Adipocyte (in vitro differentiated cells): ENCODE measurements around the gene SOAT1.

Experiments
- DNase-seq: peaks from one replicate; pipeline ENCODE4 v3.0.0-alpha.2; 2015; ENCODE audit warnings: low read depth
- H3K27me3 ChIP-seq: replicated peaks from 2 replicates; pipeline ENCODE4 v1.7.0; 2013; ENCODE audit warnings: mild to moderate bottlenecking, low read length, moderate library complexity; ENCODE audit not compliant: control insufficient read depth, insufficient read depth
- H3K36me3 ChIP-seq: 2 replicates; pipeline ENCODE4 v1.7.0; 2013; ENCODE audit warnings: low read length, mild to moderate bottlenecking, moderate library complexity; ENCODE audit not compliant: control insufficient read depth, insufficient read depth, severe bottlenecking
- H3K4me1 ChIP-seq: 2 replicates; pipeline ENCODE4 v1.7.0; 2013; ENCODE audit warnings: mild to moderate bottlenecking, low read length, moderate library complexity; ENCODE audit not compliant: control insufficient read depth, insufficient read depth
- H3K4me3 ChIP-seq: 2 replicates; pipeline ENCODE4 v1.7.0; 2013; ENCODE audit warnings: mild to moderate bottlenecking, low read length, moderate library complexity
- H3K9ac ChIP-seq: 2 replicates; pipeline ENCODE4 v1.7.0; 2013; ENCODE audit warnings: mild to moderate bottlenecking, low read length, moderate library complexity
- H3K9me3 ChIP-seq: 2 replicates; pipeline ENCODE4 v1.7.0; 2013; ENCODE audit warnings: mild to moderate bottlenecking, low read length, moderate library complexity; ENCODE audit not compliant: control insufficient read depth

Gene SOAT1

DNA sequence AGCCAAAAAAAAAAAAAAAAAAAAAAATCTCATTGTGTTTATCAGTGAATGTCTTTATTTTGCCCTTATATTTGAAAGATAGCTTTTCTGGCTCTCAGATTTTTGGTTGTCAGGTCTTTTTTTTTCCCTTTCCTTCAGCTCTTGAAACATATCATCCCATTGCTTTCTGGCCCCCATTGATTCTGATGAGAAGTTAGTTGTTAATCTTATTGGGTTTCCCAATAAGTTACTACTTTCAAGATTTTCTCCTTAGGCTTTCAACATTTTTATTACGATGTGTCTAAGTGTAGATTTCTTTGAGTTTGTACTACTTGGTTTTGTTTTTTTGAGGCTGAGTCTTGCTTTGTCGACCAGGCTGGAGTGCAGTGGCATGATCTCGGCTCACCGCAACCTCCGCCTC lies 14.7 kb upstream of the SOAT1 start:
- no peak for DNase-seq

DNA sequence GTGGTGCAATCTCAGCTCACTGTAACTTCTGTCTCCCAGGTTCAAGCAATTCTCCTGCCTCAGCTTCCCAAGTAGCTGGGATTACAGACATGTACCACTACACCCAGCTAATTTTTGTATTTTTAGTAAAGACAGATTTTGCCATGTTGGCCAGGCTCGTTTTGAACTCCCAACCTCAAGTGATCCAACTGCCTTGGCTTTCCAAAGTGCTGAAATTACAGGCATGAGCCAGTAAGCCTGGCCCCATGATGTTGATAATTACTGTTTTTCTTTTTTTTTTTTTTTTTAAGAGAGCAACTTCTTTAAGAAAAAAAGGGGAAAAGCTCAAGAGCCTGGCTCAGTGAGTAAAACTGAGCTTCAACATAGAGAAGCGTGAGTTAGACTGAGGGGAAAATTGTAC lies 9.6 kb upstream of the SOAT1 start:
- DNase-seq, result no peak
- no peak overlapping the region for H3K4me3 ChIP-seq
- H3K27me3 ChIP-seq, result no peaks in the 10 kb centered on the region
- H3K9me3 ChIP-seq, result peaks cover 5% of the 10 kb centered on the region
- H3K4me1 ChIP-seq, result peaks cover 3% of the 10 kb centered on the region
- no peaks in the 10 kb centered on the region for H3K36me3 ChIP-seq
- H3K9ac ChIP-seq, result no peak overlapping the region

More for the DNA sequence above, 14.7 kb upstream of the SOAT1 start:
- Histone ChIP-seq H3K36me3 (no peaks in the 10 kb centered on the region), H3K9ac (no peak overlapping the region), H3K9me3 (peaks cover 7% of the 10 kb centered on the region), H3K4me1 (no peaks in the 10 kb centered on the region), H3K4me3 (no peak overlapping the region), H3K27me3 (no peaks in the 10 kb centered on the region)

DNA sequence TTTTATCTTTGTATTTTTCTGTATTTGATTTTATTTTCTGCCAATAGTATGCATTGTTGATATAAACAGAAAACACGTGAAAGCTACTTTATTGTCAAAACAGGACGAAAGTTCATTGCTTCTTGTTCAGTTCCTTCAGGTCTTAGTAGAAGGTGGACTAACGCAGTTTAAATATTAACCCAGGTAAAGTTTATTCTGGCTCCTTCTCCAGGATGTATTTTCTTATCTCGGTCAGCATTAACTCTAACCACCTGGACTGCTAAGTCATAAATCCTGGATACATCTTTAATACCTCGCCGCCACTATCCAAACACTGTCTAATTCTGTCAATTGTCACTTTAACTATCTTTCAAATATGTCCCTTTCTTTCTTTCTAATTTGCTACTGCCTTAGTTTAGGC lies 5.7 kb upstream of the SOAT1 start:
- no peak for DNase-seq
- no peaks in the 10 kb centered on the region for H3K27me3 ChIP-seq
- no peaks in the 10 kb centered on the region for H3K36me3 ChIP-seq
- no peak overlapping the region for H3K4me3 ChIP-seq
- H3K4me1 ChIP-seq, result peaks cover 4% of the 10 kb centered on the region
- H3K9ac ChIP-seq, result no peak overlapping the region
- H3K9me3 ChIP-seq, result no peaks in the 10 kb centered on the region

DNA sequence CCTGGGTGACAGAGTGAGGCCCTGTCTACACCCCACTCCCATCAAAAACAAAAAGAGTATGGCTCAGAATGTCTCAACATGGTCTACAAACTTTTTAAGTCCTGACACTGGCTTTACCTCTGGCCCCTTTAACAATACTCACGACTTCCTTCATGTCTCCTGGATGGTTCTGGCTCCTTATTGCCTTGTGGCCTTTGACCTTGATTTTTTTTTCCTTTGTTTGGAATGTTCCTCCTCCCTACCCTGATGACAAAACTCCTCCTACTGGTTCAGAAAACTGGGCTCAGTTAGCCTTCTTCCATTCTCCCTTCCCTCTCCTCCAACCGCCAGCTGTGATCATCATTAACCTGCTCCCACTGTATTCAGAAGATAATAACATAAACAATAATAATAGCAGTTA lies 4.6 kb upstream of the SOAT1 start:
- Histone ChIP-seq H3K9ac (no peak overlapping the region), H3K36me3 (no peaks in the 10 kb centered on the region), H3K4me1 (peaks cover 8% of the 10 kb centered on the region), H3K4me3 (no peak overlapping the region), H3K27me3 (no peaks in the 10 kb centered on the region), H3K9me3 (no peaks in the 10 kb centered on the region)
- no peak for DNase-seq

DNA sequence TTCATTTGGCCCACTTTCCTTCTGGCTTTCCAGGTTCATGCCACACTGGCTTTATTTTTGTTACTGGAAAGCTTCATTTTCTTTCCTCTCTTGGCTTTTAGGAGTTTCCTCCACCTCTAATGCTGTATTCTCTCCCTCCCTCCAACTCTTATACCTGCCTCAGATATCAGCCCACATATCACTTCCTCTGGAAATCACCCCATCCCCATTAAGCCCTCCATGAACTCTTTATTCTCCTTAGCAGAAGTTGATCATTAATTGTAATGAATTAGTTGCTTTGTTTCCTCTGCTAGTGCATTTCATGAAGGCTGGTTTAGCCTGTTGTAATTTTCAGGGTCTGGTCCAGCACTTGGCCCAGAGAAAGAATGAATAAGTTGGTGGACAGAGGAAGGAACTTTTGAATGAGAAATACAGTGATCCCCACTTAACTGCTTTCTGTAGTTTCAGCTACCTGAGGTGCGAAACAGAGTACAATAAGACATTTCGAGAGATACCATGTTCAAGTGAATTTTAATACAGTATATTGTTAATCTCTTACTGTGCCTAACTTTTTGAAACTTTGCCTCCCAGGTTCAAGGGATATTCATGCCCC lies 1.7 kb downstream of the SOAT1 start:
- Histone ChIP-seq H3K9me3 (no peaks in the 10 kb centered on the region), H3K4me1 (peaks cover 30% of the 10 kb centered on the region), H3K4me3 (peak overlapping the region; percentile 90), H3K27me3 (no peaks in the 10 kb centered on the region), H3K36me3 (peaks cover 5% of the 10 kb centered on the region), H3K9ac (peak overlapping the region; percentile 94)
- DNase-seq, result no peak

DNA sequence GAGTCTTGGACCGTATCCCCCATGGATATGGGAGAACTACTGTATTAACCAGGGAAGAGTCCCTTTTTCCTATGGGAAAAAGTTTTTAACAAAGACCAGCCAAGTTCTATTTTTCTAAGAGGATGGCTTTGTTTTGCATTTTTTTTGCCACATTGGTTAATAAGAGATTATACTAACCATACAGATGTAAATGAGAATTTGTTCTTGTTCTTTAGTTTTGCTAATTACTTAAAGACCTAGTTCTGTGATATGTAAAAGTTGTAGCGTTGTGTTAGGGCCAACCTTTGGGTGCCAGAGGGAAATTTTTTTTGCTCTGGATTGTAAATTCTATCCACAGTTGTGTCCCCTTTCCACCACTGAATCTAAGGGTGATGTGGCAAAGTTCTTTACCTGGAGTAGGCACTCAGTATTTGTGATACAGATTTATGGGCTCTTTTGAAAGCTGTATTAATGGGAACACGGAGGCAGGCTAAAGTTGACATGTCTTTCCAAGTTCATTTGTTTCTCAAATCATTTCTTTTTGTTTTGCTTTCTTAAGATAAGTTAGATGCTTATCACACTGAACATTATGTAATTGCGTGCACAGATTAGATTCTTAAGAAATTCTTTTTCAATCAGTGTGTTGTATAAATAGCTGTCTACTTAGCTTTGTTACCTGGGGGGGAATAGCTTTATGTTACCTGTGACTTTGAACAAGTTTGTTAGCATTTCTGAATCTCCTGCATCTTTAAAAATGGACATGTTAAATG lies 2.9 kb downstream of the SOAT1 start:
- Histone ChIP-seq H3K9ac (no peak overlapping the region), H3K27me3 (no peaks in the 10 kb centered on the region), H3K4me1 (peaks cover 33% of the 10 kb centered on the region), H3K36me3 (peaks cover 5% of the 10 kb centered on the region), H3K4me3 (peak overlapping the region; percentile 41), H3K9me3 (no peaks in the 10 kb centered on the region)
- no peak for DNase-seq

DNA sequence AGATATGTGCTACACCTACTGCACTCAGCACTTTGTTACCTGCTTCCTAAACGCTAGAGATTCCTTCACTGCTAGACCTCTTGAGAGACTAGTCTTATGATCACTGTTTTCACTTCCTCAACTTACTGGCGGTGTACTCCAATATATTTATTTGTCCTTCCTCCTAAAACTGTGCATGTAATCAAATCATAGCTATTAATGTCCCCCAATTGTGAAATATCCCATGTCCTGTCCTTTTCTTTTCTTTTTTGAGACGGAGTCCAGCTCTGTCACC lies 3.4 kb downstream of the SOAT1 start:
- Histone ChIP-seq H3K4me3 (no peak overlapping the region), H3K36me3 (peaks cover 8% of the 10 kb centered on the region), H3K4me1 (peaks cover 33% of the 10 kb centered on the region), H3K27me3 (no peaks in the 10 kb centered on the region), H3K9me3 (no peaks in the 10 kb centered on the region), H3K9ac (no peak overlapping the region)
- no peak for DNase-seq

DNA sequence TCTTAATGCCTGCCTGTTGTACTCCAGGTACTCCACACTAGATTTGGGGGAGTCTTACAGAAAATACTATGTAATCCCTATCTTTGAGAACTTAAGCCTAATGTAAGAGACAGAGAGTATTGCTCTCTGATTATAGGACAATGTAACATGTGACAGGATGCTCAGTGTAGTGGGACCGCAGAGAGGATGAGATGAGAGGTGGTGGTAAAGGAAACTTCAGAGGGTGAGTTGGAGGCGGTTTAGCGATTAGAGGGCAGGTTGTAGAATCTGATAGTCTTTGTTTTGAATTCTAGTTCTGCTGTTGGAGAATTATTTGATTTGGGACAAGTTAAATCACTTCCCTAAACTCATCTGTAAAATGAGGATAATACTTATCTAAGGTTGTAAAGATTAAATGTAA lies 5.4 kb downstream of the SOAT1 start:
- DNase-seq, result no peak

DNA sequence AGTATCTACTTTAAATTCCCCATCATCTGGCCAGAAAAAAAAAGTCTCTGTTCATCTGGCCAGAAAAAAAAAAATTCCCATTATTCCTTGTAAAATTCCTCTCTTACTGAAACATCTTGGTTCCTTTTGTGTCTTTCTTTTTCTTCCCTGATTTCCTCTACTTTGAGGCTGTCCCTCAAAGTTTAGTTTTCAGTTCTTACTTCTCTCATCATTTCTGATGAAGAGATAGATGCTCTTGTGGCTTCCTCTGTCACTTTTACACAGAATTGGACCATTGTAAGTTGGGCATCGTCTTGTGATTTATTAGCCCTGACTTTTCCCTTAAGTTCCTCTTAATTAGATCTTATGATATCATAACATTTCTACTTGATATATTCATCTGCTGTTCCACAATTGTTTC lies 6.5 kb downstream of the SOAT1 start:
- no peaks in the 10 kb centered on the region for H3K9me3 ChIP-seq
- H3K4me1 ChIP-seq, result peaks cover 29% of the 10 kb centered on the region
- peaks cover 39% of the 10 kb centered on the region for H3K36me3 ChIP-seq
- H3K4me3 ChIP-seq, result no peak overlapping the region
- DNase-seq, result no peak
- no peaks in the 10 kb centered on the region for H3K27me3 ChIP-seq
- H3K9ac ChIP-seq, result no peak overlapping the region

More for the DNA sequence above, 5.4 kb downstream of the SOAT1 start:
- no peaks in the 10 kb centered on the region for H3K9me3 ChIP-seq
- H3K27me3 ChIP-seq, result no peaks in the 10 kb centered on the region
- H3K4me1 ChIP-seq, result peaks cover 34% of the 10 kb centered on the region
- H3K4me3 ChIP-seq, result no peak overlapping the region
- peaks cover 27% of the 10 kb centered on the region for H3K36me3 ChIP-seq
- H3K9ac ChIP-seq, result no peak overlapping the region

DNA sequence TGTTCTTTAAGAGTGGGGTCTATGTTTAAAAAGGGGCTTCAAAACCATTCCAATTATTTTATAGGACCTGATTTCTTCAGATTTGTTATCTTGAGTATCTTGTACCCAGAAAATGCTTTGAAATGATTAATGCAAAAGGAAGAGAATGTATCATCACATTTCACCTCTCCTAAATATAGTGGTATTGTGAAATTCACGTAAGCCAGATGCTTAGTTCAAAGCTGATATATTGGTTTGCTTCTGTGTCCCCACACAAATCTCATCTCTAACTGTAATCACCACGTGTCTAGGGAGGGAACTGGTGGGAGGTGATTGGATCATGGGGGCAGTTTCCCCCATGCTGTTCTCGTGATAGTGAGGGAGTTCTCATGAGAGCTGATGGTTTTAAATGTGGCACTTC lies 8.5 kb downstream of the SOAT1 start:
- H3K9me3 ChIP-seq, result no peaks in the 10 kb centered on the region
- no peaks in the 10 kb centered on the region for H3K27me3 ChIP-seq
- no peak overlapping the region for H3K4me3 ChIP-seq
- no peak for DNase-seq
- no peak overlapping the region for H3K9ac ChIP-seq
- peaks cover 16% of the 10 kb centered on the region for H3K4me1 ChIP-seq
- H3K36me3 ChIP-seq, result peaks cover 47% of the 10 kb centered on the region

DNA sequence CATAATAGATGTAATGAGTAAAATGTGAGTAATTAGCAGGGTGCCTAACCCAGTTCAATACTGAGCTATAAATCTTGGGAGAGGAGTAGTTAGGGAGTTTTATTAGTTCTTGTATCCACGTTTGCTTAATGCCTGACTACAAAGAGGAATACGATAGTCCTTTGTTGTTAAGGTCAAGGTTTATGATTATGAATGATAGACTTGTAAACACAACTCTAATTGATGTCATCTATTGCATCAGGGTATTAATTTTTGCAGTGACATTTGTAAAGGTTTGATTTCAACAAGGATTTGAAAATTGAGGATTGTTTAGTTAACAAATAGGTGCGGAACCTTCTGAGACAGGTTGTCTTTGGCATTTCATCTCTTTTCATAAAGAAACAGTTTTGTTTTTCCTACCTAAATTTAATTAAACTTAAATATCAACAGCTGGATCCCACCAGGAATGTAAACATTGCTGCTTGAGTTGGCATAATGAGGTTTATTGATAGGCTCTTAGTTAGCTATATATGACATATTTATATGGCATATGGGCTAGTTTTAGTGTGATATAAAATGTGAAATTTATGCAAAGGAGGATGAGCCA lies 9.7 kb downstream of the SOAT1 start:
- DNase-seq, result no peak
- H3K36me3 ChIP-seq, result peaks cover 53% of the 10 kb centered on the region
- no peaks in the 10 kb centered on the region for H3K27me3 ChIP-seq
- no peak overlapping the region for H3K9ac ChIP-seq
- H3K4me3 ChIP-seq, result no peak overlapping the region
- H3K4me1 ChIP-seq, result peaks cover 15% of the 10 kb centered on the region
- H3K9me3 ChIP-seq, result no peaks in the 10 kb centered on the region
